Measurements from ENCODE around the gene TPM2. TPM values are rescaled to one million over a fixed set of nuclear protein-coding genes. Genes with fewer than 3 reads are reported as not detected.

TPM2 gene
- polyA plus RNA-seq, 1 donor: 463 TPM

DNA sequence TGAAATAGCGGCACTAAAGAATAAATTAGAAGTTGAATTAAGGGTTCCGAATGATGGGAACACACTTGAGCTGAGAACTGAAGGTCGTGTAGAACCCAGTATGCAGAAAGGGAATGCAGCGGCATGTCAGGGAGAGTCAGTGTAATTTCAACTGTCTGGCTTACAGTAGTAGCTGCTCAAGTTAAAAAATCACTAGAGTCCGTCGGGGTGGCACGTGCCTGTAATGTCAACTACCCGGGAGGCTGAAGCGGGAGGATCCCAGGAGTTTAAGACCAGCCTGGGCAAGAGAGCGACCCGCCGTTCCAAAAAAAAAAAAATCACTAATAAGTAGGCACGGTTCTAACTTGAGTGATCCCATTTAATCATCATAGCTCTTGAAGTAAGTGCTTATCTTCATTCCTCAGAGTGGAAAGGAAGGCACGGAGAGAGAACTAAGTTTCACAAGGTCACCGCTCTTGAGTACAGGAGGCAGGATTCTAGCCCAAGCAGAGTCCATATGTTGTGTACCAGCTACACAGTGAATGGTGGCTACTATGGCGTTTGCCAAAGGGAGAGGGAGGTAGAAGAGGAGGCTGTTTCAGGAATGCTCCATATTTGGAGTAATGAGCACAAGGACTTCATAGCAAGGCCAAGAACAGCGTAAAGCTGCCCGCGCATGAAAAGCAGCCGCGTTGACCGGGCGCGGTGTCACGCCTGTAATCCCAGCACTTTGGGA is 32.7 kb downstream of the TPM2 start:
- H3K27me3 ChIP-seq (ENCODE audit: control insufficient read depth, insufficient read depth, low read length): no peaks in the 10 kb centered on the region
- H3K9me3 ChIP-seq (ENCODE audit: control insufficient read depth, low read depth, low read length): peaks cover 3% of the 10 kb centered on the region
- H3K4me1 ChIP-seq (ENCODE audit: control insufficient read depth, insufficient read depth, low read length): peaks cover 12% of the 10 kb centered on the region
- peaks cover 12% of the 10 kb centered on the region for H3K36me3 ChIP-seq (ENCODE audit: control insufficient read depth, insufficient read depth, low read length)
- DNase-seq: peak in 1 of 2 donors; percentile 83
- peak overlapping the region; percentile 44 for H3K4me3 ChIP-seq (ENCODE audit: low read length)
- peak overlapping the region; percentile 90 for H3K27ac ChIP-seq (ENCODE audit: low read length)
- WGBS (ENCODE audit: insufficient coverage, low lambda C conversion rate): 29% methylated on average over 4 of the region's 25 CpGs

DNA sequence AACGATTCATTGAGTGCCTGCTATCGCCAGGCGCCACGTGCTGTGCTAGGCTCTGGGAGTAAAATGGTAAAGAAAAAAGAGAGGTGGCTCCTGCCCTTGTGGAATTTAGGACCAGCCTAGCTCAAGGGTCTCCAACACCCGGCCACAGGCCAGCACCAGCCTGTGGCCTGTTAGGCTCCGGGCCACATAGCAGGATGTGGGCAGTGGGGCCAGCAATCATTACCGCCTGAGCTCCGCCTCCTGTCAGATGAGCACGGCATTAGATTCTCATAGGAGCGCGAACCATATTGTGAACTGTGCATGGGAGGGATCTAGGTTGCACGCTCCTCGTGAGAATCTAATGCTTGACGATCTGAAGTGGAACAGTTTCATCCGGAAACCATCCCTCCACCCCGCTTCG is 33.4 kb downstream of the TPM2 start:
- no peak for DNase-seq
- no peaks in the 10 kb centered on the region for H3K27me3 ChIP-seq (ENCODE audit: control insufficient read depth, insufficient read depth, low read length)
- no peak overlapping the region for H3K27ac ChIP-seq (ENCODE audit: low read length)
- WGBS (ENCODE audit: insufficient coverage, low lambda C conversion rate): no CpG with 5 or more reads among the region's 17 CpGs
- peaks cover 3% of the 10 kb centered on the region for H3K9me3 ChIP-seq (ENCODE audit: control insufficient read depth, low read depth, low read length)
- peaks cover 11% of the 10 kb centered on the region for H3K36me3 ChIP-seq (ENCODE audit: control insufficient read depth, insufficient read depth, low read length)
- H3K4me1 ChIP-seq (ENCODE audit: control insufficient read depth, insufficient read depth, low read length): peaks cover 14% of the 10 kb centered on the region
- H3K4me3 ChIP-seq (ENCODE audit: low read length): no peak overlapping the region

DNA sequence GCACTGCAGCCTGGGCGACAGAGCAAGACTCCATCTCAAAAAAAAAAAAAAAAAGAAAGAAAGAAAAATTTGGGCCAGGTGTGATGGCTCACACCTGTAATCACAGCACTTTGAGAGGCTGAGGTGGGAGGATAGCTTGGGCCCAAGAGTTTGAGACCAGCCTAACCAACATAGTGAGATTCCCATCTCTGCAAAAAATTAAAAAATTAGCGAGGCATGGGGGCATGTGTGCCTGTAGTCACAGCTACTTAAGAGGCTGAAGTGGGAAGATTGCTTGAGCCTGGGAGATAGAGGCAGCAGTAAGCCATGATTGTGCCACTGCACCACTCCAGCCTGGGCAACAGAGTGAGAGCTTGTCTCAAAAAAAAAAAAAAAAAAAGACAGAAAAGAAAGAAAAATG is 36.1 kb downstream of the TPM2 start:
- H3K27ac ChIP-seq (ENCODE audit: low read length): no peak overlapping the region
- H3K27me3 ChIP-seq (ENCODE audit: control insufficient read depth, insufficient read depth, low read length): no peaks in the 10 kb centered on the region
- peaks cover 3% of the 10 kb centered on the region for H3K9me3 ChIP-seq (ENCODE audit: control insufficient read depth, low read depth, low read length)
- 100% methylated on average over 1 of the region's 2 CpGs for WGBS (ENCODE audit: insufficient coverage, low lambda C conversion rate)
- DNase-seq: no peak
- H3K4me3 ChIP-seq (ENCODE audit: low read length): no peak overlapping the region
- H3K36me3 ChIP-seq (ENCODE audit: control insufficient read depth, insufficient read depth, low read length): no peaks in the 10 kb centered on the region
- peaks cover 9% of the 10 kb centered on the region for H3K4me1 ChIP-seq (ENCODE audit: control insufficient read depth, insufficient read depth, low read length)

DNA sequence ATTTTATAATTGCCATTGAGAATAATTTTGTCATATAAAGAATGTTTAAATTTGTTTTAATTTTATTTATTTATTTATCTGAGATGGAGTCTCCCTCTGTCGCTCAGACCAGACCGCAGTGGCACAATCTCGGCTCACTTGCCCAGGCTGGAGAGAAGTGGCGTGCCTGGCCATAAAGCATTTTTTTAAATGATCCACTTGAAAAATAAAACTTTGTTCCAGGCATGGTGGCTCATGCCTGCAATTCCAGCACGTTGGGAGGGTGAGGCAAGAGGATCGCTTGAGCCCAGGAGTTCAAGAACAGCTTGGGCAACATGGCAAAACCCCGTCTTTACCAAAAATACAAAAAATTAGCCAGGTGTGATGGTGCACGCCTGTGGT is 36.9 kb downstream of the TPM2 start:
- no peaks in the 10 kb centered on the region for H3K27me3 ChIP-seq (ENCODE audit: control insufficient read depth, insufficient read depth, low read length)
- DNase-seq: no peak
- H3K4me3 ChIP-seq (ENCODE audit: low read length): no peak overlapping the region
- no peak overlapping the region for H3K27ac ChIP-seq (ENCODE audit: low read length)
- peaks cover 9% of the 10 kb centered on the region for H3K4me1 ChIP-seq (ENCODE audit: control insufficient read depth, insufficient read depth, low read length)
- H3K36me3 ChIP-seq (ENCODE audit: control insufficient read depth, insufficient read depth, low read length): no peaks in the 10 kb centered on the region
- 100% methylated on average over 2 of the region's 8 CpGs for WGBS (ENCODE audit: insufficient coverage, low lambda C conversion rate)
- H3K9me3 ChIP-seq (ENCODE audit: control insufficient read depth, low read depth, low read length): peaks cover 3% of the 10 kb centered on the region

DNA sequence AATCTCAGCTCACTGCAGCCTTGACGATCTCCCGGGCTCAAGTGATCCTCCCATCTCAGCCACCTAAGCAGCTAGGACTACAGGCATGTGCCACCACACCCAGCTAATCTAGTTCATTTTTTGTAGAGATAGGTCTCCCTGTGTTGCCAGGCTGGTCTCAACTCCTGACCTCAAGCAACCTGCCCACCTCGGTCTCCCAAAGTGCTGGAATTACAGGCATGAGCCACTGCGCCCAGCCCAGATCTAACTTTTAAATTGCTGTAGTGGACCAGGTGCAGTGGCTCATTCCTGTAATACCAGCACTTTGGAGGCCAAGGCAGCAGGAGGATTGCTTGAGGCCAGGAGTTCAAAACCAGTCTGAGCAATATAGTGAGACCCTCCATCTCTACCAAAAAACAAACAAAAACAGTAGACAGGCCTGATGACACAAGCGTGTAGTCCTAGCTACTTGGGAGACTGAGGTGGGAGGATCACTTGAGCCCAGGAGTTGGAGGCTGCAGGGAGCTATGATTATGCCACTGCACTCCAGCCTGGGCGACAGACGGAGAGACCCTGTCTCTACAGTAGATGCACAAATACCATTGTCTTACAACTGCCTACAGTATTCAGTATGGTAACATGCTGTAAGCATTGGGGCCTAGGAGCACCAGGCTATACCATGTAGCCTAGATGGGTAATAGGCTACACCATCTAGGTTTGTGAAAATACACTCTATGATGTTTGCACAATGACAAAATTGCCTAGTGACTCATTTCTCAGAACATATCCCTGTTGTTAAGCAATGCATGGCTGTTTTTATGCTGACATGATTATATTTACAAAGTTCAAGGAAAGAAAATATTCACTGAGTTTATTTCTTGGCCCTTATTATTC is 37.5 kb downstream of the TPM2 start:
- no peaks in the 10 kb centered on the region for H3K9me3 ChIP-seq (ENCODE audit: control insufficient read depth, low read depth, low read length)
- H3K4me3 ChIP-seq (ENCODE audit: low read length): no peak overlapping the region
- peak in 1 of 2 donors; percentile 53 for DNase-seq
- no CpG with 5 or more reads among the region's 7 CpGs for WGBS (ENCODE audit: insufficient coverage, low lambda C conversion rate)
- H3K27ac ChIP-seq (ENCODE audit: low read length): no peak overlapping the region
- no peaks in the 10 kb centered on the region for H3K36me3 ChIP-seq (ENCODE audit: control insufficient read depth, insufficient read depth, low read length)
- H3K4me1 ChIP-seq (ENCODE audit: control insufficient read depth, insufficient read depth, low read length): peaks cover 12% of the 10 kb centered on the region
- no peaks in the 10 kb centered on the region for H3K27me3 ChIP-seq (ENCODE audit: control insufficient read depth, insufficient read depth, low read length)

DNA sequence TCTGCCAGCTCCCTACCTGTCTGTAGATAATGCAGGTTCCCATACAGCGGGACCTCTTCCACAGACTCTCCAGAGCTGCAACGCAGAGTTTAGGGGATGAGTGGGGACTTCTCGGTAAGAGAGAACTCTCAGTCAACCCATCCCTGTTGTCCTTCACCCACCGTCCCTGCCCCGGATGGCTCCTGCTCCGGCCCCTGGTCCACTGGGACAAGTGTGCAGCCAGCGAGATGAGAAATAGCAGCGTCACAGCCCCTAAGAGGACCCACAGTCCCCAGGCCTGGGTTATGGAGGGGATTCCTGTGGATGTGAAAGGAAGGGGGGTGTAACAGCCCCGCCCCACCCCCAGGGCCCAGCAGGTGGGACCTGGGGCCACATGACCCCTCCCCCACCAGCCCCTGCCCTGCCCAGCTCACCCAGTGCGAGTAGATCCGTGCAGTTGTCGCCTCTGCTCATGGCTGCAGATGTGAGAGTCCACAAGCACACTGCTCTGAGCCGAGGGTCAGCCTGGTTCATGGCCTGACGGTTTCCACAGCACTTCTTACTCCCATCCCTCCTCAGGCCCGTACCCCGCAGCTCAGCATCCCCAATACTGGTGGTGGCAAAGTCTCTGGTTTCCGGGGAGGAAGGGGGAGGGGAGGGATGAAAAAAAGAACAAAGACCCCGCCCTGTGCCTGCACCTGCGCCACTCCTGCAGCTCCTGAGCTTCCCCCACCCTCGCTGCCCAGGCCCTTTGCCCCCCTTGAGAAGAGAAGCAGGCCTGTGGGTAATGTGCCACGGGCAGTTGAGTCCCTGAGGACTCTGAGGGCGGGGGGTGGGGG is 39.2 kb downstream of the TPM2 start, which contains the start of gene SIT1:
Gene SIT1, minus strand, starts transcription at position 591 of the 818 bp plus-strand sequence. Its CDS starts 78 bp downstream, at position 513.
- H3K4me1 ChIP-seq (ENCODE audit: control insufficient read depth, insufficient read depth, low read length): peaks cover 8% of the 10 kb centered on the region
- H3K9me3 ChIP-seq (ENCODE audit: control insufficient read depth, low read depth, low read length): no peaks in the 10 kb centered on the region
- H3K36me3 ChIP-seq (ENCODE audit: control insufficient read depth, insufficient read depth, low read length): no peaks in the 10 kb centered on the region
- no peaks in the 10 kb centered on the region for H3K27me3 ChIP-seq (ENCODE audit: control insufficient read depth, insufficient read depth, low read length)
- WGBS (ENCODE audit: insufficient coverage, low lambda C conversion rate): no CpG with 5 or more reads among the region's 22 CpGs
- DNase-seq: no peak
- no peak within 1 kb of the TSS for H3K27ac ChIP-seq (ENCODE audit: low read length)
- no peak within 1 kb of the TSS for H3K4me3 ChIP-seq (ENCODE audit: low read length)

DNA sequence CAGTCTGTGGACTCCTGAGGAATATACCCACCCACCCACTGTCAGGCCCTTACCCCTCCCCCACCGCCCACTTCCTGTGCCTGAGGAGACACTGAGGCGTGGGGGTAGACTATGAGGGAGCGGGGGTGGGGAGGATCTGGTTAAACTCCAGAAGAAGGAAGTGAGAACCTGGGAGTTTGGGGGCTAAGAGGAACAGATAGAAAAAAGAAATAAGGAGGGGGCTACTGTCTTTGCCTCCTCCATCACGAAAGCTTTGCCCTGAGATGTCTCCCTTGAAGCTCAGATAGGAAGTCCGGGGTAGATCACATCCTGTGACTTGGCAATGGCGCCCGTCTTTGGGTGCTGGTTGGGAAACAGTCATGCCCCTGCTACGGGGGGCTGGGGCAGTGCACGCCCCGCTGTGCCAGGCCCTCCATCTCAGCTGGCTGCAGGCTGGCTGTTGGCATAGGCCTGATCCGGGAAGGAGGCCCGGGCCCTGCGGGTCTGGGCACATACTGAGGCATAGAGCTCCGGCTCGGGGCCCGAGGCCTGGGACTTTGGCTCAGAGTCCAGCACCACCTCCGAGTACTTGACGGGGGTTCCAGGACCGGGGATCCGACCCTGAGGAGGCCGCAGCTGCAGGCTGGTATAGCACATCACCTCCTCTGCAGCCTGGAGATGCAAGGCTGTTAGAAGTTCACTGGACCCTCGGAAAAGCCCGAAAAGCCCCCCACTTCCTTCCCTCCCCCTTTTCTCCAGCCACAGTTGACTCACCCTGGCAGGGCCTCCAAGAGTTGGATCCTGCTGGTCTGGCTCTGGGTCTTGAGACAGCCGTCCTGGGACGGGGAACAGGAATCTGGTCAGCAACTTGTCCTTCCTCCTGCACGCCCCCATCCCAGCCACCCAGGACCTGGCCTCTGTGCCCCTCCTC is 40.0 kb downstream of the TPM2 start:
- H3K4me3 ChIP-seq (ENCODE audit: low read length): no peak overlapping the region

DNA sequence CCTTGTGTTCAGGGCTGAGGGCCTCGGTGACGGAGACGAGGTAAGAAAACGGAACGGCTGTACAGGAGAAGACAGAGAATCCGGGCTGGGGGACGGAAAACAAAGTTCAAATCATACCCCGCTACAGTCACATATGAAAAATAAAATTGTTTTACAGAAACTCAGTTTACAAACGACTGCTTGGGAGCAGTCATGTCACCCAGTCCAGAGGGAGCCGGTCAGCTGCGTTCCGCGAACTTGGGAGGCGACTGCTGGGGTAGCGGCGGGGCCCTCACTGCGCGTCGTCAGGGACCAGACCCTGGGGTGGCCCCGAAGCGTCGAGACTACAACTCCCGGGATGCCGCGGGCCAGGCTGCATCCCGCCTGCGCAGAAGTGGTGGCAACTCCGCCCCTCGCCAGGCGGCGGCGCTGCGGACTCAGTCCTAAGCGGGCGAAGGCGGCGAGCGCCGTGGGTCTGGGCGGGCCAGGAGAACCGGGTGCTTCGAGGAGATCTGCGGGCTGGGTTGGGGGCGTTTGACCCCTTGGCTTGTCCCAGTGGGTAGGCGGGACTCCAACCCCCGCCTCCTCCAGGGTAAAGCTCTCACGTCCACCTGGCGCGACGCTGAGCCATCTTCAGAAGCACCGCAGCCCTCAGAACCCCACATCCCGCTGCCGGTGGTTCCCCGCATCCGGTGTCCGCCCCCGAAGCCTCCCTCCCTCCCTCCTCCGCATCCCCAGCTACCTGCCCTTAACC is 43.0 kb downstream of the TPM2 start:
- Histone ChIP-seq H3K9me3 (ENCODE audit: control insufficient read depth, low read depth, low read length) (no peaks in the 10 kb centered on the region), H3K4me3 (ENCODE audit: low read length) (peak overlapping the region; percentile 73), H3K27ac (ENCODE audit: low read length) (peak overlapping the region; percentile 96), H3K4me1 (ENCODE audit: control insufficient read depth, insufficient read depth, low read length) (peaks cover 4% of the 10 kb centered on the region), H3K27me3 (ENCODE audit: control insufficient read depth, insufficient read depth, low read length) (no peaks in the 10 kb centered on the region), H3K36me3 (ENCODE audit: control insufficient read depth, insufficient read depth, low read length) (no peaks in the 10 kb centered on the region)
- WGBS (ENCODE audit: insufficient coverage, low lambda C conversion rate): no CpG with 5 or more reads among the region's 58 CpGs
- peak; percentile 94 to 95 for DNase-seq

More for the DNA sequence above, 40.0 kb downstream of the TPM2 start:
- no peak for DNase-seq
- no CpG with 5 or more reads among the region's 26 CpGs for WGBS (ENCODE audit: insufficient coverage, low lambda C conversion rate)
- no peaks in the 10 kb centered on the region for H3K27me3 ChIP-seq (ENCODE audit: control insufficient read depth, insufficient read depth, low read length)
- no peaks in the 10 kb centered on the region for H3K36me3 ChIP-seq (ENCODE audit: control insufficient read depth, insufficient read depth, low read length)
- H3K27ac ChIP-seq (ENCODE audit: low read length): no peak overlapping the region
- H3K9me3 ChIP-seq (ENCODE audit: control insufficient read depth, low read depth, low read length): no peaks in the 10 kb centered on the region
- peaks cover 8% of the 10 kb centered on the region for H3K4me1 ChIP-seq (ENCODE audit: control insufficient read depth, insufficient read depth, low read length)

DNA sequence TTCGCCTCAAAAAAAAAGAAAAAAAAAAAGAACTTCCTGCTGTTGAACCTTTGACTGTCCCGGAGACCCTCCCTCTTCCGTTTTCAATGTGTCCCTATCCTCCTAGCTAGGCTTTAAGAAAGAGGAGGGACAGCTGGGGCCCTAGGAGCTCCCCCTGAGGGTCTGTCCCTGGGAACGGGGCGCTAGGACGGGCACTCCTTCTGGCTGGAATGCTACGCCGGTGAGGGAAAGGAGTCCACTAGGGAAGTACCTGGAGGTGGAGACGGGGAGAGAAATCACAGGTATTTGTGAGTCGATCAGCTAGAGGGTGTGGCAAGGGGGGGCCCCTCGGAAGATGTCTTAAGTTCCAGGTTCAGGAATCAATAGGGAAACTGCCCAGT is 43.6 kb downstream of the TPM2 start:
- Histone ChIP-seq H3K4me3 (ENCODE audit: low read length) (peak overlapping the region; percentile 73), H3K27ac (ENCODE audit: low read length) (peak overlapping the region; percentile 96), H3K9me3 (ENCODE audit: control insufficient read depth, low read depth, low read length) (no peaks in the 10 kb centered on the region), H3K4me1 (ENCODE audit: control insufficient read depth, insufficient read depth, low read length) (peaks cover 4% of the 10 kb centered on the region), H3K36me3 (ENCODE audit: control insufficient read depth, insufficient read depth, low read length) (no peaks in the 10 kb centered on the region), H3K27me3 (ENCODE audit: control insufficient read depth, insufficient read depth, low read length) (no peaks in the 10 kb centered on the region)
- no CpG with 5 or more reads among the region's 11 CpGs for WGBS (ENCODE audit: insufficient coverage, low lambda C conversion rate)
- peak; percentile 79 to 93 for DNase-seq
